Smooth muscle cell (in vitro differentiated cells): ENCODE results near the gene YWHAB. TPM values are rescaled to one million over a fixed set of nuclear protein-coding genes. Genes with fewer than 3 reads are reported as not detected.

Experiments used
- DNase-seq: peaks from one replicate; lab custom pipeline; 2025; ENCODE audit not compliant: unreplicated experiment; lab: John Stamatoyannopoulos, UW
- H2AFZ ChIP-seq: fragments of 200-600 bp; sonication (generic); 2 replicates; pipeline ENCODE4 v1.6.0; 2016; ENCODE audit warnings: antibody characterized with exemption, low read depth, mild to moderate bottlenecking
- H3F3A ChIP-seq: fragments of 200-600 bp; sonication (generic); 2 replicates; pipeline ENCODE4 v1.6.0; 2017; ENCODE audit warnings: antibody characterized with exemption, low read depth
- H3K27ac ChIP-seq: fragments of 200-600 bp; sonication (generic); 2 replicates; pipeline ENCODE4 v1.5.1; 2016; ENCODE audit warnings: low read depth, mild to moderate bottlenecking
- H3K27me3 ChIP-seq: fragments of 200-600 bp; sonication (generic); 2 replicates; pipeline ENCODE4 v1.6.1; 2016; ENCODE audit warnings: low read depth, mild to moderate bottlenecking
- H3K36me3 ChIP-seq: fragments of 200-600 bp; sonication (generic); 2 replicates; pipeline ENCODE4 v1.5.1; 2016; ENCODE audit warnings: low read depth
- H3K4me1 ChIP-seq: fragments of 200-600 bp; sonication (generic); 2 replicates; pipeline ENCODE4 v1.5.1; 2016; ENCODE audit warnings: low read depth
- H3K4me2 ChIP-seq: fragments of 200-600 bp; sonication (generic); 2 replicates; pipeline ENCODE4 v1.6.0; 2016; ENCODE audit warnings: mild to moderate bottlenecking
- H3K4me3 ChIP-seq: fragments of 200-600 bp; sonication (generic); 2 replicates; pipeline ENCODE4 v1.5.1; 2016; ENCODE audit warnings: mild to moderate bottlenecking
- H3K79me2 ChIP-seq: fragments of 200-600 bp; sonication (generic); 2 replicates; pipeline ENCODE4 v1.6.0; 2016; ENCODE audit warnings: low read depth, mild to moderate bottlenecking
- H3K9ac ChIP-seq: fragments of 200-600 bp; sonication (generic); 2 replicates; pipeline ENCODE4 v1.6.0; 2016; ENCODE audit warnings: low read depth
- H3K9me3 ChIP-seq: fragments of 200-600 bp; sonication (generic); replicated peaks from 2 replicates; pipeline ENCODE4 v1.5.1; 2016; ENCODE audit warnings: low read depth
- H4K20me1 ChIP-seq: fragments of 200-600 bp; sonication (generic); 2 replicates; pipeline ENCODE4 v1.6.0; 2016; ENCODE audit warnings: low read depth
- CTCF ChIP-seq: fragments of 200-600 bp; sonication (generic); IDR thresholded peaks from 2 replicates; pipeline ENCODE4 v1.5.1; 2017; ENCODE audit warnings: borderline replicate concordance, mild to moderate bottlenecking, antibody characterized with exemption; ENCODE audit not compliant: insufficient read depth, poor library complexity, severe bottlenecking
- WGBS: methylation state at CpG from one replicate; pipeline ENCODE4 v1.1.7; 2016; ENCODE audit warnings: low lambda C conversion rate; 5-methylcytosine and 5-hydroxymethylcytosine counted together
- polyA plus RNA-seq: library from polyadenylated mRNA; unstranded; fragments of >200 nt; fragmentation: Nextera tagmentation; extraction: Ambion mirVana; gene quantifications from 2 replicates; pipeline ENCODE4 v1.2.1, GENCODE V29; 2016
- total RNA-seq: library from RNA; depleted of rRNA; stranded (reverse); fragments of >200 nt; gene quantifications from 2 replicates; pipeline ENCODE4 v1.2.3, GENCODE V29; 2014

Gene YWHAB
- total and polyA plus RNA-seq, 2 experiments from 2014 or later, result 99.8 to 226 TPM

- no peak overlapping the region for H2AFZ ChIP-seq
- 65% methylated on average over 3 of the region's 3 CpGs for WGBS
- H3F3A ChIP-seq, result no peaks in the 10 kb centered on the region
- H3K27ac ChIP-seq, result no peak overlapping the region
- no peak overlapping the region for H3K4me3 ChIP-seq
- H3K27me3 ChIP-seq, result no peaks in the 10 kb centered on the region
- no peaks in the 10 kb centered on the region for H4K20me1 ChIP-seq
- H3K4me2 ChIP-seq, result no peak overlapping the region
- no peak overlapping the region for H3K9ac ChIP-seq
- no peak for TF ChIP-seq CTCF
- no peaks in the 10 kb centered on the region for H3K4me1 ChIP-seq
- no peaks in the 10 kb centered on the region for H3K36me3 ChIP-seq
- DNase-seq, result no peak
- H3K79me2 ChIP-seq, result no peaks in the 10 kb centered on the region
- no peaks in the 10 kb centered on the region for H3K9me3 ChIP-seq
Observed at GRCh38 chr20:44851545-44851944, 34.0 kb upstream of the YWHAB start.

GRCh38 chr20:44856442-44856841 is 29.1 kb upstream of the YWHAB start:
- Histone ChIP-seq H3K79me2 (no peaks in the 10 kb centered on the region), H3F3A (no peaks in the 10 kb centered on the region), H3K9ac (no peak overlapping the region), H4K20me1 (no peaks in the 10 kb centered on the region), H3K27ac (no peak overlapping the region), H3K4me3 (no peak overlapping the region), H3K4me2 (no peak overlapping the region), H3K4me1 (no peaks in the 10 kb centered on the region), H3K36me3 (no peaks in the 10 kb centered on the region), H2AFZ (no peak overlapping the region), H3K9me3 (no peaks in the 10 kb centered on the region), H3K27me3 (no peaks in the 10 kb centered on the region)
- DNase-seq, result no peak
- no peak for TF ChIP-seq CTCF
- 82% methylated on average over 2 of the region's 2 CpGs for WGBS

GRCh38 chr20:44856856-44857448 is 28.6 kb upstream of the YWHAB start:
- Histone ChIP-seq H3K79me2 (no peaks in the 10 kb centered on the region), H2AFZ (no peak overlapping the region), H3K9ac (no peak overlapping the region), H3F3A (no peaks in the 10 kb centered on the region), H4K20me1 (no peaks in the 10 kb centered on the region), H3K4me2 (no peak overlapping the region), H3K4me3 (no peak overlapping the region), H3K27me3 (no peaks in the 10 kb centered on the region), H3K4me1 (no peaks in the 10 kb centered on the region), H3K27ac (no peak overlapping the region), H3K36me3 (no peaks in the 10 kb centered on the region), H3K9me3 (no peaks in the 10 kb centered on the region)
- no peak for DNase-seq
- TF ChIP-seq CTCF, result no peak
- whole genome bisulfite sequencing, result 94% methylated on average over 6 of the region's 6 CpGs

DNA sequence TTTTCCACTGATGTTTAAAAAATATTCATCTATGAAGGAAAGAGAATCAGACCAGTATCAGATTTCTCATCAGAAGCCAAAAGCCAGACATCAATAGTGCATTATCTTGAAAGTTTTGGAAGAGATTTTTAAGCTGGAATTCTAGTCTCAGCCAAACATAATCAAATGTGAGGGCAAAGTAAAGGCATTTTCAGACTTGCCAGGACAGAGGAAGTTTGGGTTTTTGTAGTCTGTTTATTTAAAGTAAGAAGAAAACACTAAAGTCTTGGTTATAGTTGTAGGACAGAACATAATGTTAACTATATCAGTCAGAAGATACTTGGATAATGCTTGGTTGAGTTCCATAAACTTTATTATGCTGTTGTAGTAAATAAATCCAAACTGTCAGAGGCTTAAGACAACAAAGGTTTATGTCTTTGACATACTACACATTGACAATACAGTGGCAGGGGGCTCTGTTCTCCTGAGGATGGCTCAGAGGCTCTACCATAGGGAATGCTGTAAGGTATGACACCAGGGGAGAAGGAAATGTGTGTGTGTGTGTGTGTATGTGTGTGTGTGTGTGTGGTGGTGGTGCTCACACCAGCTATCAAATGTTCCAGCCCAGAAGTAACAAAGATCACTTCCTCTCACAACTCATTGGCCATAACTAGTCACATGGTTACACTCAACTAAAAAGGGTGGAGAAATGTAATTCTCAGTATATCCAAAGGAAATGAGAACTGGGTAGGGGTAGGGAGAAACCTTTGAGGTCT is 26.7 kb upstream of the YWHAB start:
- Histone ChIP-seq H3K36me3 (no peaks in the 10 kb centered on the region), H3K9me3 (no peaks in the 10 kb centered on the region), H2AFZ (no peak overlapping the region), H3K79me2 (no peaks in the 10 kb centered on the region), H3K27ac (no peak overlapping the region), H3K4me3 (no peak overlapping the region), H3K4me2 (no peak overlapping the region), H3K9ac (no peak overlapping the region), H3K4me1 (no peaks in the 10 kb centered on the region), H3K27me3 (no peaks in the 10 kb centered on the region), H3F3A (no peaks in the 10 kb centered on the region), H4K20me1 (no peaks in the 10 kb centered on the region)
- no peak for DNase-seq
- no peak for TF ChIP-seq CTCF
